MM.1S (cell line): Measurements from ENCODE around the gene PTPRD.

Experiments
- DNase-seq: peaks from one replicate; pipeline ENCODE4 v3.0.0-alpha.2; 2015
- H2AFZ ChIP-seq: fragments of 300-600 bp; sonication (generic); 2 replicates; pipeline ENCODE4 v1.6.0; 2016; ENCODE audit warnings: antibody characterized with exemption, low read length
- H3F3A ChIP-seq: fragments of 300-600 bp; sonication (generic); 2 replicates; pipeline ENCODE4 v1.6.1; 2016; ENCODE audit warnings: mild to moderate bottlenecking, antibody characterized with exemption, low read length, moderate library complexity, mixed read lengths; ENCODE audit not compliant: insufficient read depth
- H3K27ac ChIP-seq: fragments of 300-600 bp; sonication (generic); 2 replicates; pipeline ENCODE4 v1.5.1; 2016; ENCODE audit warnings: mild to moderate bottlenecking, low read length
- H3K27me3 ChIP-seq: fragments of 300-600 bp; sonication (generic); replicated peaks from 2 replicates; pipeline ENCODE4 v1.6.0; 2016; ENCODE audit warnings: low read length; ENCODE audit not compliant: insufficient read depth
- H3K36me3 ChIP-seq: fragments of 300-600 bp; sonication (generic); replicated peaks from 2 replicates; pipeline ENCODE4 v1.6.1; 2016; ENCODE audit warnings: mild to moderate bottlenecking, low read length, mixed read lengths; ENCODE audit not compliant: insufficient read depth
- H3K4me1 ChIP-seq: fragments of 300-600 bp; sonication (generic); 2 replicates; pipeline ENCODE4 v1.6.1; 2016; ENCODE audit warnings: low read length, mixed read lengths
- H3K4me2 ChIP-seq: fragments of 300-600 bp; sonication (generic); 2 replicates; pipeline ENCODE4 v1.6.0; 2016; ENCODE audit warnings: low read depth, low read length
- H3K4me3 ChIP-seq: fragments of 300-600 bp; sonication (generic); 2 replicates; pipeline ENCODE4 v1.5.1; 2016; ENCODE audit warnings: low read length, mixed read lengths
- H3K79me2 ChIP-seq: fragments of 300-600 bp; sonication (generic); 2 replicates; pipeline ENCODE4 v1.6.1; 2016; ENCODE audit warnings: mixed run types, low read length, mixed read lengths
- H3K9ac ChIP-seq: fragments of 300-600 bp; sonication (generic); 2 replicates; pipeline ENCODE4 v1.6.1; 2016; ENCODE audit warnings: low read length, mixed read lengths
- H3K9me2 ChIP-seq: fragments of 300-600 bp; sonication (generic); replicated peaks from 2 replicates; pipeline ENCODE4 v1.6.1; 2016; ENCODE audit warnings: mild to moderate bottlenecking, low read length, mixed read lengths; ENCODE audit not compliant: insufficient read depth
- H3K9me3 ChIP-seq: fragments of 300-600 bp; sonication (generic); replicated peaks from 2 replicates; pipeline ENCODE4 v1.6.1; 2016; ENCODE audit warnings: mild to moderate bottlenecking, low read length, mixed read lengths; ENCODE audit not compliant: insufficient read depth
- H4K20me1 ChIP-seq: fragments of 300-600 bp; sonication (generic); 2 replicates; pipeline ENCODE4 v1.6.1; 2016; ENCODE audit warnings: mild to moderate bottlenecking, low read length, moderate library complexity, mixed read lengths; ENCODE audit not compliant: insufficient read depth
- CTCF ChIP-seq: fragments of 300-600 bp; sonication (generic); IDR thresholded peaks from 2 replicates; pipeline ENCODE4 v1.5.1; 2016; ENCODE audit warnings: antibody characterized with exemption, low read length, mixed read lengths
- EZH2 ChIP-seq: fragments of 300-600 bp; sonication (generic); optimal IDR thresholded peaks from 2 replicates; pipeline ENCODE3; 2017; ENCODE audit warnings: low read depth, mild to moderate bottlenecking, antibody characterized with exemption, low read length, mixed read lengths
- EZH2phosphoT487 ChIP-seq: fragments of 300-600 bp; sonication (generic); IDR thresholded peaks from 2 replicates; pipeline ENCODE4 v1.6.1; 2018; ENCODE audit warnings: antibody characterized with exemption, low read length

PTPRD gene

DNA sequence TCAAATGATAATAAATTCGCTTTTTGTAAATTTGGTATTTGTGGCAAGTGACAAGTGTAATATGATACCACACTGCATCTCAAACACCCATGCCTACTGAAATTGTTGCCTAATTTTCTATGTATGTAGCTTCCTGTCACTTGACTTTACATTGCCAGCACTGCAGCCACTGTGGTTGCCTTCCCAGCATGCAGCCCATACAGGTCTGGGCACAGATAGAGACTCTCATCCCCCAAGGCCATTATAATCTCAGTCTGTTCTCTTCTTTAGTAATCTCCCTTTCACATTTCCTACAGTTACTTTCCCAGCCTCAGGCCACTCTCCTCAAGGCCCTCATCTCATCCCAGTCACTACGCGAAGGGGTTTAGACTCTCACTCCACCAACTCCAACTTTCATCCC lies 1200.6 kb downstream of the PTPRD start:
- no peaks in the 10 kb centered on the region for H3K27me3 ChIP-seq
- H3K9me2 ChIP-seq: no peaks in the 10 kb centered on the region
- no peaks in the 10 kb centered on the region for H3K79me2 ChIP-seq
- no peak overlapping the region for H3K4me3 ChIP-seq
- no peak overlapping the region for H2AFZ ChIP-seq
- H3K36me3 ChIP-seq: no peaks in the 10 kb centered on the region
- H3K4me2 ChIP-seq: no peak overlapping the region
- DNase-seq: peak; percentile 38
- H4K20me1 ChIP-seq: no peaks in the 10 kb centered on the region
- H3K9ac ChIP-seq: no peak overlapping the region
- H3K4me1 ChIP-seq: no peaks in the 10 kb centered on the region
- no peaks in the 10 kb centered on the region for H3K9me3 ChIP-seq
- TF ChIP-seq EZH2phosphoT487: no peak
- TF ChIP-seq CTCF: no peak
- no peak for TF ChIP-seq EZH2
- H3K27ac ChIP-seq: no peak overlapping the region
- no peaks in the 10 kb centered on the region for H3F3A ChIP-seq

- Histone ChIP-seq H3K4me1 (no peaks in the 10 kb centered on the region), H3K4me2 (no peak overlapping the region), H3K4me3 (no peak overlapping the region), H3K27ac (no peak overlapping the region), H2AFZ (no peak overlapping the region), H3F3A (no peaks in the 10 kb centered on the region), H3K9me2 (no peaks in the 10 kb centered on the region), H3K27me3 (no peaks in the 10 kb centered on the region), H3K79me2 (no peaks in the 10 kb centered on the region), H4K20me1 (no peaks in the 10 kb centered on the region), H3K36me3 (no peaks in the 10 kb centered on the region), H3K9me3 (no peaks in the 10 kb centered on the region), H3K9ac (no peak overlapping the region)
- DNase-seq: no peak
- TF ChIP-seq EZH2phosphoT487 (no peak), EZH2 (no peak), CTCF (no peak)
Observed at GRCh38 chr9:9410736-9411135, 1202.1 kb downstream of the PTPRD start.

GRCh38 chr9:9399982-9400381 lies 1212.8 kb downstream of the PTPRD start:
- no peaks in the 10 kb centered on the region for H3K9me2 ChIP-seq
- no peaks in the 10 kb centered on the region for H3K9me3 ChIP-seq
- H3K27ac ChIP-seq: no peak overlapping the region
- no peaks in the 10 kb centered on the region for H3F3A ChIP-seq
- H3K4me2 ChIP-seq: no peak overlapping the region
- no peak overlapping the region for H3K9ac ChIP-seq
- no peak overlapping the region for H2AFZ ChIP-seq
- no peaks in the 10 kb centered on the region for H4K20me1 ChIP-seq
- no peaks in the 10 kb centered on the region for H3K36me3 ChIP-seq
- no peaks in the 10 kb centered on the region for H3K79me2 ChIP-seq
- TF ChIP-seq EZH2phosphoT487 (no peak), CTCF (no peak), EZH2 (no peak)
- H3K4me3 ChIP-seq: no peak overlapping the region
- H3K4me1 ChIP-seq: no peaks in the 10 kb centered on the region
- no peaks in the 10 kb centered on the region for H3K27me3 ChIP-seq
- no peak for DNase-seq

DNA sequence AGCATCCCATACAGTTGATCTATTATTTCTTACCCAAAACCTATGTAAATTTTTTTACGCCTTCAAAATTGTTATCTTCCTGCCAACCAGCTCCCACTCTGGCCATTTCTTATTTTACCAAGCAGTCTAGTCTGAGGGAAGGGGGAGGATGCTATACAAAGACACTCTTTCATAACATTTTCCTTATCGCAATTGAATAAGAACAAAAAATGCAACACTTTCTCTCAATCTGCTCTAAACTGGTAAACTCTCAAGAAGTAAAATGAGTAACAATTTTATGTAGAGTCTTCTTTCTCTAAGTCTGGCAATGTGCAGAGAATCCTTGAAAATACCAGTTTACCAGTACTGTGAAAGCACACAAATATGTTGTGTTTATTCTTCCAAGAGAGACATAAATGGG lies 1216.3 kb downstream of the PTPRD start:
- Histone ChIP-seq H3K4me1 (no peaks in the 10 kb centered on the region), H3K9ac (no peak overlapping the region), H3K9me2 (no peaks in the 10 kb centered on the region), H3K4me2 (no peak overlapping the region), H3K27me3 (no peaks in the 10 kb centered on the region), H3K36me3 (no peaks in the 10 kb centered on the region), H2AFZ (no peak overlapping the region), H4K20me1 (no peaks in the 10 kb centered on the region), H3F3A (no peaks in the 10 kb centered on the region), H3K27ac (no peak overlapping the region), H3K9me3 (no peaks in the 10 kb centered on the region), H3K4me3 (no peak overlapping the region), H3K79me2 (no peaks in the 10 kb centered on the region)
- TF ChIP-seq EZH2phosphoT487 (no peak), CTCF (no peak), EZH2 (no peak)
- DNase-seq: no peak
